Thyroid gland (tissue), 4 donors: ENCODE results near the gene CFC1.
"Not testable (repeated sequence)": the region's sequence is repeated elsewhere in the genome, so short reads cannot be mapped to it uniquely, and the experiment has no call there.

Experiments
- CTCF ChIP-seq, 6 experiments: fragments of 200-600 bp in 3 of 6; fragments of 450-650 bp in 3 of 6; sonication (generic) in 3 of 6; IDR thresholded peaks; one replicate each; pipeline ENCODE4 v1.5.1; 2016 to 2019; ENCODE audit warnings: antibody characterized with exemption in 6 of 6, mild to moderate bottlenecking in 2 of 6, inconsistent platforms in 1 of 6, moderate library complexity in 1 of 6
- POLR2A ChIP-seq, 2 donors: fragments of 450-650 bp; IDR thresholded peaks; one replicate each; pipeline ENCODE4 v1.6.1; 2017; ENCODE audit warnings: antibody characterized with exemption in 2 of 2, mild to moderate bottlenecking in 2 of 2, moderate library complexity in 1 of 2

GRCh38 chr2:130609002-130609920, 9.9 kb upstream of the CFC1 start:
- TF ChIP-seq CTCF, POLR2A (IDR thresholded peaks at IDR 0.05): not testable (repeated sequence)
